Glomerular endothelial cell (primary cell): ENCODE measurements around the gene ABCB11. TPM values are rescaled to one million over a fixed set of nuclear protein-coding genes. Genes with fewer than 3 reads are reported as not detected.
"Not testable (repeated sequence)": the region's sequence is repeated elsewhere in the genome, so short reads cannot be mapped to it uniquely, and the experiment has no call there.

Experiments used
- DNase-seq: peaks from one replicate; pipeline ENCODE4 v3.0.0-alpha.2; 2011; ENCODE audit warnings: low read depth, low spot score; ENCODE audit errors: extremely low read depth
- total RNA-seq: library from RNA; depleted of rRNA; stranded (reverse); fragments of >200 nt; gene quantifications from 2 replicates; pipeline ENCODE4 v1.2.3, GENCODE V29; 2015

ABCB11 gene
- 0.18 TPM in 1 of 2 replicates, not detected in the other for total RNA-seq

GRCh38 chr2:169031202-169031601, at the start of gene ABCB11:
ABCB11 (minus strand) TSS chr2:169031324; CDS start chr2:169018125, 13,199 bp downstream.
- DNase-seq = no peak

GRCh38 chr2:169080250-169081069, 49.3 kb upstream of the ABCB11 start:
- DNase-seq = no peak

- DNase-seq = no peak
Measured at GRCh38 chr2:169077674-169078240, 46.6 kb upstream of the ABCB11 start.

- no peak for DNase-seq
Measured at GRCh38 chr2:169073963-169074751, 43.0 kb upstream of the ABCB11 start.

- DNase-seq = no peak
Measured at GRCh38 chr2:169073211-169073962, 42.3 kb upstream of the ABCB11 start.

- no peak for DNase-seq
Measured at GRCh38 chr2:169072163-169072925, 41.2 kb upstream of the ABCB11 start.

- DNase-seq = no peak
Measured at GRCh38 chr2:169071455-169071854, 40.3 kb upstream of the ABCB11 start.

- DNase-seq = no peak
Measured at GRCh38 chr2:169069833-169070232, 38.7 kb upstream of the ABCB11 start.

GRCh38 chr2:169069341-169069740, 38.2 kb upstream of the ABCB11 start, which contains the start of gene DHRS9:
DHRS9 (plus strand) TSS chr2:169069563; CDS start chr2:169081582, 12,019 bp downstream.
- peak; percentile 25 for DNase-seq

- DNase-seq = no peak
Measured at GRCh38 chr2:169066897-169067296, 35.8 kb upstream of the ABCB11 start.

GRCh38 chr2:169065864-169066517, 34.9 kb upstream of the ABCB11 start:
- no peak for DNase-seq

GRCh38 chr2:169065422-169065821, 34.3 kb upstream of the ABCB11 start:
- no peak for DNase-seq

- DNase-seq = not testable (repeated sequence)
Measured at GRCh38 chr2:169064199-169064598, 33.1 kb upstream of the ABCB11 start.

- not testable (repeated sequence) for DNase-seq
Measured at GRCh38 chr2:169054575-169054974, 23.5 kb upstream of the ABCB11 start.

GRCh38 chr2:169050476-169051240, 19.5 kb upstream of the ABCB11 start:
- DNase-seq = no peak

GRCh38 chr2:169049142-169049541, 18.0 kb upstream of the ABCB11 start:
- no peak for DNase-seq

- no peak for DNase-seq
Measured at GRCh38 chr2:169047256-169048250, 16.4 kb upstream of the ABCB11 start.
